Liver (tissue), 9 donors: ENCODE measurements around the gene EPHB6. TPM values are rescaled to one million over a fixed set of nuclear protein-coding genes. Genes with fewer than 3 reads are reported as not detected.

Source experiments
- DNase-seq: peaks from one replicate; pipeline ENCODE4 v3.0.0-alpha.2; 2017; ENCODE audit warnings: low spot score
- H3K27ac ChIP-seq, 2 donors: one replicate each; pipeline ENCODE4 v1.7.0; 2013; ENCODE audit warnings: inconsistent platforms in 2 of 2, low read length in 2 of 2, control low read depth in 1 of 2, low read depth in 1 of 2, mild to moderate bottlenecking in 1 of 2
- H3K27me3 ChIP-seq, 4 donors: one replicate each; pipeline versions ENCODE4 v1.6.1 to v1.7.0; 2013; ENCODE audit warnings: low read length in 3 of 4, inconsistent platforms in 1 of 4, mild to moderate bottlenecking in 1 of 4, moderate library complexity in 1 of 4; ENCODE audit not compliant: control insufficient read depth in 4 of 4, insufficient read depth in 4 of 4
- H3K36me3 ChIP-seq, 4 donors: one replicate each; pipeline versions ENCODE4 v1.6.1 to v1.7.0; 2013; ENCODE audit warnings: low read length in 3 of 4, mild to moderate bottlenecking in 3 of 4, low read depth in 1 of 4, moderate library complexity in 1 of 4; ENCODE audit not compliant: control insufficient read depth in 4 of 4, insufficient read depth in 3 of 4
- H3K4me1 ChIP-seq, 4 donors: one replicate each; pipeline versions ENCODE4 v1.6.1 to v1.7.0; 2013; ENCODE audit warnings: low read length in 3 of 4, mild to moderate bottlenecking in 3 of 4, moderate library complexity in 1 of 4; ENCODE audit not compliant: control insufficient read depth in 4 of 4, insufficient read depth in 4 of 4
- H3K4me3 ChIP-seq, 3 donors: one replicate each; pipeline versions ENCODE4 v1.6.1 to v1.7.0; 2013; ENCODE audit warnings: low read length in 3 of 3, control low read depth in 1 of 3, low read depth in 1 of 3, mild to moderate bottlenecking in 1 of 3
- H3K9ac ChIP-seq, 2 donors: one replicate each; pipeline ENCODE4 v1.7.0; 2013; ENCODE audit warnings: low read length in 2 of 2, mild to moderate bottlenecking in 2 of 2, moderate library complexity in 2 of 2, control low read depth in 1 of 2, low read depth in 1 of 2
- H3K9me3 ChIP-seq, 4 donors: one replicate each; pipeline versions ENCODE4 v1.6.1 to v1.7.0; 2013; ENCODE audit warnings: low read length in 3 of 4; ENCODE audit not compliant: control insufficient read depth in 4 of 4
- ATF3 ChIP-seq: IDR thresholded peaks from 2 replicates; pipeline ENCODE4 v1.6.1; 2016; ENCODE audit warnings: antibody characterized with exemption
- EGR1 ChIP-seq, 2 donors: IDR thresholded peaks; 2 replicates each; pipeline ENCODE4 v1.6.1; 2016 to 2018; ENCODE audit warnings: antibody characterized with exemption in 2 of 2, low read depth in 2 of 2
- FOXA1 ChIP-seq: IDR thresholded peaks from 2 replicates; pipeline ENCODE4 v1.6.1; 2016; ENCODE audit warnings: antibody characterized with exemption
- FOXA2 ChIP-seq: IDR thresholded peaks from 2 replicates; pipeline ENCODE4 v1.6.1; 2016; ENCODE audit warnings: antibody characterized with exemption
- GABPA ChIP-seq, 2 donors: IDR thresholded peaks in 1 of 2; conservative IDR thresholded peaks in 1 of 2; 2 replicates each; pipeline ENCODE4 v1.6.1; 2016; ENCODE audit warnings: antibody characterized with exemption in 2 of 2, mild to moderate bottlenecking in 1 of 2, moderate library complexity in 1 of 2
- HNF4A ChIP-seq, 2 donors: conservative IDR thresholded peaks; 2 replicates each; pipeline ENCODE4 v1.6.1; 2016; ENCODE audit warnings: antibody characterized with exemption in 2 of 2, mild to moderate bottlenecking in 2 of 2
- HNF4G ChIP-seq: IDR thresholded peaks from 2 replicates; pipeline ENCODE4 v1.6.1; 2016; ENCODE audit warnings: antibody characterized with exemption
- JUND ChIP-seq, 2 donors: IDR thresholded peaks; 2 replicates each; pipeline ENCODE4 v1.6.1; 2016; ENCODE audit warnings: antibody characterized with exemption in 2 of 2
- MAX ChIP-seq: IDR thresholded peaks from 2 replicates; pipeline ENCODE4 v1.6.1; 2016; ENCODE audit warnings: antibody characterized with exemption
- NR2F2 ChIP-seq: IDR thresholded peaks from 2 replicates; pipeline ENCODE4 v1.6.1; 2016; ENCODE audit warnings: antibody characterized with exemption
- RAD21 ChIP-seq, 2 donors: IDR thresholded peaks; 2 replicates each; pipeline ENCODE4 v1.6.1; 2016; ENCODE audit warnings: antibody characterized with exemption in 2 of 2, mild to moderate bottlenecking in 2 of 2
- REST ChIP-seq: IDR thresholded peaks from 2 replicates; pipeline ENCODE4 v1.6.1; 2016; ENCODE audit warnings: antibody characterized with exemption, mild to moderate bottlenecking
- SP1 ChIP-seq: IDR thresholded peaks from 2 replicates; pipeline ENCODE4 v1.6.1; 2018; ENCODE audit warnings: antibody characterized with exemption, mild to moderate bottlenecking
- TAF1 ChIP-seq: conservative IDR thresholded peaks from 2 replicates; pipeline ENCODE4 v1.6.1; 2016; ENCODE audit warnings: antibody characterized with exemption, mild to moderate bottlenecking
- YY1 ChIP-seq: IDR thresholded peaks from 2 replicates; pipeline ENCODE4 v1.6.1; 2016; ENCODE audit warnings: antibody characterized with exemption, mild to moderate bottlenecking
- WGBS: extraction: QIAGEN DNeasy Blood & Tissue Kit; methylation state at CpG from one replicate; pipeline ENCODE4 v1.1.7; 2013; 5-methylcytosine and 5-hydroxymethylcytosine counted together
- polyA plus RNA-seq, 2 donors: library from polyadenylated mRNA; stranded (reverse) in 1 of 2; unstranded in 1 of 2; fragments of 200-250 nt in 1 of 2; fragments of >200 nt in 1 of 2; fragmentation: Nextera tagmentation in 1 of 2; extraction: Ambion mirVana in 1 of 2; gene quantifications; one replicate each; pipeline versions ENCODE4 v1.2.1 to v1.2.3, GENCODE V29; 2013 to 2015
- total RNA-seq, 2 donors: library from RNA; depleted of rRNA; stranded (reverse); fragments of >200 nt; gene quantifications; one replicate each; pipeline ENCODE4 v1.2.3, GENCODE V29; 2014
- TF ChIP-seq, protein P1 (sequence below): IDR thresholded peaks from 2 replicates; pipeline ENCODE4 v1.6.1; 2016; ENCODE audit warnings: antibody characterized with exemption
- TF ChIP-seq, protein P2 (sequence below): fragments of 150-350 bp; IDR thresholded peaks from 2 replicates; pipeline ENCODE4 v1.5.1; 2017; ENCODE audit warnings: improper control_type of control experiment, low read depth, low read length; ENCODE audit not compliant: missing input control
- donor health status: healthy.
- donor health status: healthy.
- donor health status: healthy.
- donor health status: healthy.
- donor health status: healthy.

The EPHB6 gene
- total and polyA plus RNA-seq, 4 donors: 1.2 to 4.3 (median 2.0) TPM

DNA sequence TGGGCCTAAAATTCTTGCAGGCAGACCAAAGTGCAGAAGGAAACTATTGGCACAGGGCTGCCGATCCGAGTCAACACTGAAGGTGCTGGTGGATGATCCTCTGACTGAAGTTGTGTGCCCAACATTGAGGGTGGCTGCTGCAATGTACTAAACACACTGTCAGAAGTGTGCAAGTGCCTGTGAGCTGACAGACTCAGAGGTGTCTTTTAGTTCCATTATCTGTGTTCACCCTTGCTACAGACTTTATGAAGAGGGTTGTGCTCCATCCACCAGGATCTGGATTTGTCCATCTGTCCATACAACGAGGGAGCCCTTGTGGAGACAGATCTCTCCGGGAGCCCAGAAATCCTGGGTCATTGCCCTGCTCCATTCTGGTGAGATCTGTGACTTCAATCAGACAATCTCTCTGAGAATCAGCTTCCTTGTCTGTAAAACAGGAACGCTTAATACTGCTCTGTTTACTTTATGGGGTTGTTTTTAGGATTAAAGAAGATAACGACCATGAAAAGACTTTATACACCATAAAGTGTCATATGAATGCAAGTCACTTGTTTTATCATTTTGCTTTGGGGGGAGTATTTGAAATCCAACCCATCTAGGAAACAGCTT is 40.2 kb downstream of the EPHB6 start:
- no peak overlapping the region for H3K27ac ChIP-seq
- WGBS: 55% methylated on average over 6 of the region's 6 CpGs
- H3K4me3 ChIP-seq: no peak overlapping the region
- peaks cover 0 to 10% (median 0%) of the 10 kb centered on the region in 4 donors for H3K27me3 ChIP-seq
- no peaks in the 10 kb centered on the region for H3K4me1 ChIP-seq
- DNase-seq: no peak
- H3K9ac ChIP-seq: no peak overlapping the region
- no peaks in the 10 kb centered on the region for H3K9me3 ChIP-seq
- H3K36me3 ChIP-seq: no peaks in the 10 kb centered on the region
- TF ChIP-seq NR2F2 (no peak), GABPA (IDR thresholded peaks at IDR 0.05 in 1 of 2, conservative IDR thresholded peaks at IDR 0.05 in 1 of 2) (no peak), TAF1 (no peak)
- TF ChIP-seq, protein P1, sequence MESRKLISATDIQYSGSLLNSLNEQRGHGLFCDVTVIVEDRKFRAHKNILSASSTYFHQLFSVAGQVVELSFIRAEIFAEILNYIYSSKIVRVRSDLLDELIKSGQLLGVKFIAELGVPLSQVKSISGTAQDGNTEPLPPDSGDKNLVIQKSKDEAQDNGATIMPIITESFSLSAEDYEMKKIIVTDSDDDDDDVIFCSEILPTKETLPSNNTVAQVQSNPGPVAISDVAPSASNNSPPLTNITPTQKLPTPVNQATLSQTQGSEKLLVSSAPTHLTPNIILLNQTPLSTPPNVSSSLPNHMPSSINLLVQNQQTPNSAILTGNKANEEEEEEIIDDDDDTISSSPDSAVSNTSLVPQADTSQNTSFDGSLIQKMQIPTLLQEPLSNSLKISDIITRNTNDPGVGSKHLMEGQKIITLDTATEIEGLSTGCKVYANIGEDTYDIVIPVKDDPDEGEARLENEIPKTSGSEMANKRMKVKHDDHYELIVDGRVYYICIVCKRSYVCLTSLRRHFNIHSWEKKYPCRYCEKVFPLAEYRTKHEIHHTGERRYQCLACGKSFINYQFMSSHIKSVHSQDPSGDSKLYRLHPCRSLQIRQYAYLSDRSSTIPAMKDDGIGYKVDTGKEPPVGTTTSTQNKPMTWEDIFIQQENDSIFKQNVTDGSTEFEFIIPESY: no peak
- TF ChIP-seq, protein P2, sequence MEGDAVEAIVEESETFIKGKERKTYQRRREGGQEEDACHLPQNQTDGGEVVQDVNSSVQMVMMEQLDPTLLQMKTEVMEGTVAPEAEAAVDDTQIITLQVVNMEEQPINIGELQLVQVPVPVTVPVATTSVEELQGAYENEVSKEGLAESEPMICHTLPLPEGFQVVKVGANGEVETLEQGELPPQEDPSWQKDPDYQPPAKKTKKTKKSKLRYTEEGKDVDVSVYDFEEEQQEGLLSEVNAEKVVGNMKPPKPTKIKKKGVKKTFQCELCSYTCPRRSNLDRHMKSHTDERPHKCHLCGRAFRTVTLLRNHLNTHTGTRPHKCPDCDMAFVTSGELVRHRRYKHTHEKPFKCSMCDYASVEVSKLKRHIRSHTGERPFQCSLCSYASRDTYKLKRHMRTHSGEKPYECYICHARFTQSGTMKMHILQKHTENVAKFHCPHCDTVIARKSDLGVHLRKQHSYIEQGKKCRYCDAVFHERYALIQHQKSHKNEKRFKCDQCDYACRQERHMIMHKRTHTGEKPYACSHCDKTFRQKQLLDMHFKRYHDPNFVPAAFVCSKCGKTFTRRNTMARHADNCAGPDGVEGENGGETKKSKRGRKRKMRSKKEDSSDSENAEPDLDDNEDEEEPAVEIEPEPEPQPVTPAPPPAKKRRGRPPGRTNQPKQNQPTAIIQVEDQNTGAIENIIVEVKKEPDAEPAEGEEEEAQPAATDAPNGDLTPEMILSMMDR: no peak

- no peak overlapping the region for H3K4me3 ChIP-seq
- H3K27me3 ChIP-seq: peaks cover 0 to 8% (median 0%) of the 10 kb centered on the region in 4 donors
- WGBS: 92% methylated on average over 3 of the region's 3 CpGs
- H3K36me3 ChIP-seq: no peaks in the 10 kb centered on the region
- H3K9ac ChIP-seq: no peak overlapping the region
- no peak overlapping the region for H3K27ac ChIP-seq
- H3K4me1 ChIP-seq: no peaks in the 10 kb centered on the region
- DNase-seq: no peak
- H3K9me3 ChIP-seq: no peaks in the 10 kb centered on the region
- TF ChIP-seq TAF1 (no peak), ATF3 (no peak), GABPA (IDR thresholded peaks at IDR 0.05 in 1 of 2, conservative IDR thresholded peaks at IDR 0.05 in 1 of 2) (no peak), HNF4G (no peak), MAX (no peak), JUND (IDR thresholded peaks at IDR 0.05) (no peak), SP1 (no peak), EGR1 (IDR thresholded peaks at IDR 0.05; ENCODE audit: low read depth in 2 of 2) (no peak), FOXA2 (no peak), YY1 (no peak), REST (no peak), RAD21 (IDR thresholded peaks at IDR 0.05) (no peak), FOXA1 (no peak), HNF4A (conservative IDR thresholded peaks at IDR 0.05) (no peak)
- TF ChIP-seq, protein P1: no peak
- TF ChIP-seq, protein P2: no peak
Measured at GRCh38 chr7:142896151-142896550, 41.3 kb downstream of the EPHB6 start.
